Hematopoietic multipotent progenitor cell (in vitro differentiated cells): ENCODE measurements around the gene TMEM132E. TPM values are rescaled to one million over a fixed set of nuclear protein-coding genes. Genes with fewer than 3 reads are reported as not detected.

ENCODE experiments used
- DNase-seq, 3 donors: peaks; one replicate each; pipeline ENCODE4 v3.0.0-alpha.2; 2011 to 2015; ENCODE audit warnings: low read depth in 2 of 3, low spot score in 2 of 3
- total RNA-seq: library from RNA; depleted of rRNA; stranded (reverse); fragments of >200 nt; gene quantifications from one replicate; pipeline ENCODE4 v1.2.3, GENCODE V29; 2012

Gene TMEM132E
- total RNA-seq, 1 donor: 0.27 TPM

DNA sequence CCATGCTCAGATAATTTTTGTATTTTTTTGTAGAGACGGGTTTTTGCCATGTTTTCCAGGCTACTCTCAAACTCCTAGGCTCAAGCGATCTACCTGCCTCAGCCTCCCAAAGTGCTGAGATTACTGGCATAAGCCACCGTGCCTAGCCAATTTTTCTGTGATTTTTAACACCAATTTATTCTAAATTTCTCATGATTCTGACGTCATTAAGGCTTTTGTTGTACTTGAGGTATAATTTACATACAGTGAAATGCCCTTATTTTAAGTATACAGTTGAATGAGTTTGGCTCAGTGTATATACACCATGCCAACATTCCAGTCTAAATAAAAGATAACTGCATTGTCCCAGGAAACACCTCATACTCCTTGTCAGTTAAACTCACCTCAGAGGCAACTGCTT is 77.4 kb downstream of the TMEM132E start:
- no peak for DNase-seq

DNA sequence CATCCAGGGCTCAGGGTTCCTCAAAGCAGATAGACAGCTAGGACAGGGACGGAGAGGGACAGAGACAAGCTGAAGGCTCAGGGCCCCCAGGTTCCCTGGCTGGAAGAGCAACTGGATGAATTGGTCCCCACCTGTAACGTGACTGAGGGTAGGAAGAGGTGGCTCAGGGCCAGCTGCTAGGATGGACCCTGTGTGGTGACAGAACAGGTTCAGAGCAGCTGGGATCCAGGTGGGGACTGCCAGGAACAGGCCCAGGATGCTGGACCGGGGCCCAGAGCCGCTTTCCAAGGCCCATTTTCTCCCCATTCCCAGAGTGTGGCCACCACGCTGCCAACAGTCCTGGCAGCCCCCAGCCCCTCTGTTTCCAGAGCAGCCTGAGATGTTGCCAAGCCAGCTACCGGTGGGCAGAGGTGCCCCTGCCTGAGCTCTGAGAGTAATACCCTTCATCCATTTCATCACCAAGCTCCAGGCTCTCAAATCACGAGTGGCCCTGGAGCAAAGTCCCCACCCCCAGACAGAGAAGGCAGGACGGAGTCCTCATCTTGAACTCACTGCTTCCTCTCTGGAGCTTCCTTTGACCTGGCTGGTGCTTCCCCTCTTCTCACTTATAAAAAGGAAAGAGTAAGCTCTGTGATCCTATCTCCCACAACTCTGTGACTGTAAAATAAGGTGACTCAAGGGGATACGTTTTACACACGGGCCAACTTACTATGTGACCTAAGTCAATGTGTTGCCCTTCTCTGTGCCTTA is 79.6 kb downstream of the TMEM132E start:
- no peak for DNase-seq

DNA sequence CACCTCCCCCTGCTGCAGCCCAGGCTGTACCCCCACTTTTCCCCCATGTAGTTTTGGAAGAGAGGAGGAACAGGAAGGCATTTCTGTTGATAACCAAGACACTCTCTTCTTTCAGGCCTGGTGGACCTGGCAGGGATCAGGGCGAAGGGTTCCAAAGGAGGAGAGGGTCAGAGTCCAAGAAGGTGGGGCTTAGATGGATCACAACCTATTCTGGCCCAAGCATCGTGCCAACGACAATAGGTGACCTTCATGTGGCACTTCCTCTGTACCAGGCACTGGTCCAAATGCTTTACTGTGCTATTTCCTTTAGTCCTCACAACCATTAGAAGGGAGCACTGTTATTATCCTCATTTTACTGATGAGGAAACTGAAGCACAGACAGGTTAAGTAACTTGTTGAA is 84.3 kb downstream of the TMEM132E start:
- DNase-seq: no peak

DNA sequence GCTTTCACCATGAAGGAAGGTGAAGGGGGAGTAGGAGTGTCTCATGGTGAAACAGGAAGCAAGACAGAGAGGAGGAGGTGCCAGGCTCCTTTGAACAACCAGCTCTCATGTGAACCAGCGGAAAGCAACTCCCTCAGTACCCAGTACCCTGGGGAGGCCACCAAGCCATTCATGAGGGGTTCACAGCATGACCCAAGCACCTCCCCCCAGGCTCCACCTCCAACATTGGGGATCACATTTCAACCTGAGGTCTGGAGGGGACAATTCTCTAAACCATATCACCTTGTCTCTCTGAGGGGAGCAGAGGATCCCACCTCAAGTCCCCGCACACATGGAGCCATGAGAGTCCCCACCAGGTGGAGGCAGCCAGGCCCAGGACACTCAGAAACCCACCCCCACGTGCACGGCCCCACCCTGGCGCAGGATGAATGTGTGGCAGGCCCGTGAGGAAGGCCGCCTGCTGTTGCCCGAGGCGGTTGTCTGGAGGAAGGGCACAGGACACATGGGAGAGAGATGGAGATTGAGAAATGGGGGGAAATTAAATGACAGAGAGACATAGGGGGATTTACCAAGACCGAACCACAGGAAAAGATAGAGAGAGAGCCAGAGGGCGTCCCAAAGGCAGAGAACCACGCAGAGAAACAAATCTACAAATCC is 85.9 kb downstream of the TMEM132E start:
- DNase-seq: no peak

DNA sequence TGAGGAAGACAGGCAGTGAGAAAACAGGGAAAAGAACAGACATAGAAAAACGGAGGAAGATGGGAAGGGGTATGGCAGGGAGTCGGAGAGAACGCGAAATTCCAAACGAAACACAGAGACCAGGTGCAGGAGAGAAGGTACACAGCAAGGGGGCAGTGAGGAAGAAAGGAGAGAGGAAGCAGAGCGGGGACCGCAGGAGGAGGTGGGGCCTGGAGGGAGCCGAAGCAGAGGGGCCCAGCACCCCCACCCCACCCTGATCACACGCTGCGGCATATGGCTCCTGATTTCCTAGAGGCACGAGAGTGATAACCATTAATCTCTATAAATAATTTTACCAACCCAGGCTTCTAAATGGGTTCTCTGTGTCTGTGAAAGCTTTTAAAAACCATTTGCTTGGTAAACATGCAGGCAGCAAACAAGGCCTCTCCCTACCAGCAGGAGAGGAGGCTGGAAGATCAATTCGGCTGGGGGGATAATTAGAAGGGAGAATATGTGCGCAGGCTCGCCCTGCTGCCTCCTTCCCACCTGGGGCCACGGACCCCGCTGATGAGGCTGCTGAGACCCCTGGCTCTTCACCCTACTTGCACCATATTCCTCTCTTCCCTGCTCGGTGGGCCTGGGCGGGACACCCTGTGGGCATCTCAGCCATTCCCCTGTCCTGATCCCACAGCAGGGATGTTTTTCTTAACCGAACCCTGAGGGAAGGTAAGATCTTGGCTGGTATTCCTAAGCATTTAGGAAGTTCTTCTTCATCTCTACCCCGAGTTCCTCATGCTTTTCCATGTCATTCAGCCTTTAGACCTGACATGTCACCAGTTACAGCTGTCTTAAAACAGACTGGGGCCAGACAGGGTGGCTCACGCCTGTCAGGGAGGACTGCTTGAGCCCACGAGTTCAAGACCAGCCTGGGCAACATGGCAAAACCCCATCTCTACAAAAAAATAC is 86.7 kb downstream of the TMEM132E start:
- no peak for DNase-seq

DNA sequence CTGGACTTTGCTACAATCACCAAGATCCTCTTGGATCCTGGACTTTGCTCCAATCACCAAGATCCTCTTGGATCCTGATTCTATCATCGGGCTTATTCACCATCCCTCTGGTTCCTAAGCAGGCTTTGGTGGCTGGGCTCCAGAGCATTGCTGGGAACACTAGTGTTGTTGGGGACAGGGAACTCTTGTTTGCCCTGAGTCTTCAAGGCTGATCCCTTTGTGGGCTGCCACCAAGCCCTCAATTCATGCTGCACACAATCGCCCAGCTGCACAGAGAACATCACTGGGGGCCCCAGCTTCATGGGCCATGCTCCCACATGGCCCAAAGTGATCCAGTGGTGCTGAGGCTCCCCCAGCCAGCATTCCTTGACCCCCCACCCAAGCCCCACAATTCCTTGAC is 88.3 kb downstream of the TMEM132E start:
- DNase-seq: no peak

DNA sequence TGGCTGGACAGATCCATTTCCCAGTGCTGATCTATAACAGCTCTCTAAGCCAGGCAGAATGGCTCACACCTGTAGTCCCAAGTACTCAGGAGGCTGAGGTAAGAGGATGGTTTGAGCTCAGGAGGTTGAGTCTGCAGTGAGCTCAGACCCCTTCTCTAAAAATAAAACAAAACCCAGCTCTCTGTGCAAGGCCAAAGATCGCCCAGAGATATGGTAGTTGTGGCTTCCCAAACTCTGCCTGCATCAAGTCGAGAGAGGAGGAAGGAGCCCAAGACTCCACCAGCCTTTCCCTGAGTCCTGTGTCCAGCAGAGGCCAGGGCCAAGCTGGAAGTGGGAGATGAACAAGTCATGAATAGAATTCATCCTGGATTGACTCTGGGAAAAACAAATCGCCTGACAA is 88.8 kb downstream of the TMEM132E start:
- DNase-seq: no peak

DNA sequence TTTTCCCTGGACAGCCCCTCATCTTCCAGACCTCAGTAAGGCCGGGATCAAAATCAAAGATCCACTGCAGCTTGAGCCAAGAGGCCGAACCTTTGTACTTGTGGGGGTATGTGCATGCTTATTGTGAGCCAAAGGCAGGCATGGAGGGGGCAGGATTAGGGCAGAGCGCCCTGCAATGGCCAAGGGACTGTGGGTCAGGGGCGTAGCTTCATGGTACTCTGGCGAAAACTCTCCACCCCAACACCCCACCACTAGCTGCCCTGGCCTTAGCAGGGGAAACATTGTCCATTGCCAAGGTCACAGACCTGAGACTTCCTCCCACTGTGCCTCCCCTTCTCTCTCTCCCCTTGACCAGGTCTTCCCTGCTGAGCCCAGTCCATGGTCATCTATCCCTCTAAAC is 90.1 kb downstream of the TMEM132E start:
- no peak for DNase-seq

DNA sequence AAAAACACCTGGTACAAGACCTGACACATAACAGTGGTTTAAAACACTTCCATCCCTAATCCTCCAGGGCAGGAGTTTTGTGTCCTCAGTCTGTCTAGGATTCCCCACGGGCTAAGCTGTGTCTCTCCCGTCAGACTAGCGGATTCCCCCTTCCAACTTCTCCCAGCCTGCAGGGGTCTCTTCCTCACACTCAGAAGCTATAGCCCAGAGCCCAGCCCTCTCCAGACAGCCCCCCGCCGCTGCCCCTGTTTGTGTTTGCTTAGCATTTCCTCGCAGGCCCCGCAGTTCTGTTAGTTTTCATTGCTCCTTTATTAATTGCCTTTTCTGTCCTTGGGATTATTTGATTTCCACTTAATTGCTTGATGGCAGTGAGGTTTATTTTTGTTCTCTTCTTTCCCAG is 91.2 kb downstream of the TMEM132E start:
- no peak for DNase-seq

DNA sequence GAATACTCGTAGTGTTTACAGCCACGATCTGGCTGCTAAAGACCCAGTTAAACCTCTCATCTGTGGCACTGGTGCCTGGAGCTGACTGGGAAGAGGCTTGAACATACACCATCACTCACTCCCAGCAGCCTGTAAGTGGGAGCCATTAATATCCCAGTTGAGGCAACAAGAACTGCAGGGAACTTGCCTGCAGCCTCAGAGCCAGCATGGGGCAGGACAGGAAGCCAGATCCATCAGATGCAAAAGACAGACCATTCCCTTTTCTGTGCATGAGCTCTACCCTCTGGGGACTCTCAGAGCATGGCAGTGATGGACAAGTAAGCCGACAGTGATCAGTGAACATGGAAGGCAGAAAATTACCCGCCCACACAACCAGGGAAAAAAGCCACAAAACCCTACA is 91.8 kb downstream of the TMEM132E start:
- DNase-seq: no peak

DNA sequence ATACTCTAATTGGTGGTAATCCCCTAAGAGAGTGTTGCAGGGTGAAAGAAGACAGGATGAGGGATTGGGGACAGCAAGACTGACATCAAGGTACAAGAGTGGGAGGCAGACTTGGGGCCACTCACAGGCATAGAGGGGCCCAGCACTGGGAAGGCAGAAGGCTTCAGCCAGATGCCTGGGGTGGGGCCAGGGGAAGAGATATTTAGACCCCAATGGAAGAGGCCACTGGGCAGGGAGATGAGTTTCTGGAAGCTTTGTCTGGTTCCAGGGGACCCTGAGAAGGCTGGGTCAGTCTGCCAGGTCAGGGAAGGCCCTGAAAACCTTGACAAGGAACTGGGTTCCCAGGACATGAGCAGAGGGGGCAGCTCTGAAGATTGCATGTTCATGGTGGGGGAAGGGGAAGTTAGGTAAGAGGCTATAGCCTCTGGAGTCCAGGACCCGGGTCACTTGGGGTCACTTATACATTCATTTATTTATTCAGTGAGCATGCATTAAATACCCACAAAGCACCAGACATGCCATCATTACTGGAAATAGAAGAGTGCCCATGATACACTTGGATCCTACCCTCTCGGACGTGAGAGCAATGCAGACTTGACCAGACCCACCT is 92.9 kb downstream of the TMEM132E start:
- no peak for DNase-seq

DNA sequence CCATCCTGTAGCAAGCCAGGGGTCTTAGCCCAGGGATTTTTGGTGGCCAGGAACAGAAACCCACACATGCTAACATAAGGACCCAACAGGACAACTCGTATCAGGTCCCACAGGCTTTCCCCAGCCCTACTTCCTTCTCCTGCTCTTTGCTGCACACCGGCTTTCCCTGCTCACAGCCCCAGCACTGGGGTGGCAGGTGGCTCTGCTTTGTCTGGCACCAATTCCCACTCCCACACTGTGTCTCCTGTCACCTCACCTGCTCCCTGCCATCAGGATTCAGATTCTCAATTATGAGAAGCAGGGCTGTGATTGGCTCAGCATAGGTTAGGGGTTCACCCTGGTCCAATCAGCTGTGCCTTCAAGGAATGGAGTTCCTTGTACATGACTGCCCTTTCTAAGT is 94.1 kb downstream of the TMEM132E start:
- DNase-seq: no peak

DNA sequence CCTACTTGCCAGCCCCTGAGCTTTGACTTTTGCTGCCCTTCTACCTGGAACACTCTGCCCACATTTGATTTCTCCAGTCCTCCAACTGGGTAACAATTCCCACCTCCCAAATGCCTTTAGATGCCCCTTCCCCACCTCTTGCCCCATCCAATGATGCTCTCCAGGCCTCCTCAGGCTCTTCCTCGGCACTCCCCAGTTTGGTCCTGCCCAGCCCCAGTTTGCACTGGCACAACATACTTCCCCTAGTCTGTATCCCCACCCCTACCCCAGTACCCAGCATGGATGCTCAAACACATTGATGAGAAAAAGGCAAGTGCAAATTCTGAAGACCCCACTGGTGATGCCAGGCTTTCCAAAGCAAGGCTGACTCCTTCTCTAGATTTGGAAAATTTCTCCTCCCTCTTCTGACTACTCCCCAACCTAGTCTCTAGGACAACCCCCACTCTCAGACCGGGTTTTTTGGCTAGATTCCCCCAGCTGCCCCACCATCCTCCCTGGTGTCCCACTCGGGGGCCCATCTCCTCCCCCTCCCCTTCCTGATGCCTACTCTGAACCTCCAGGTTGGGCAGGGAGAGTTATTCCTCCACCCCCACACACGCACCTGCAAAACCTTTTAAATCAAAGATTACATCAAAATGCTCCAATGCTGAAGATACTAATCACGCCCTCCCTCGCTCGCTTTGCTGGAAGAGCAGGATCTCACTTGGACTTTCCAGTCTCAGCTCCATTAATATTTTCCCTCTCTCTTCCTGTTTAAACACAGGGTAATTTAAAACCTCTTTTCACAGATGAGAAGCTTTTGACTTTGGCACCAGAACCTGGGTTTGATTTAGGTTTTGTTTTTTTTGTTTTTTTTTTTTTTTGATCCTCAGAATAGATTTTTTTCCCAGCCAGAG is 94.9 kb downstream of the TMEM132E start:
- no peak for DNase-seq

DNA sequence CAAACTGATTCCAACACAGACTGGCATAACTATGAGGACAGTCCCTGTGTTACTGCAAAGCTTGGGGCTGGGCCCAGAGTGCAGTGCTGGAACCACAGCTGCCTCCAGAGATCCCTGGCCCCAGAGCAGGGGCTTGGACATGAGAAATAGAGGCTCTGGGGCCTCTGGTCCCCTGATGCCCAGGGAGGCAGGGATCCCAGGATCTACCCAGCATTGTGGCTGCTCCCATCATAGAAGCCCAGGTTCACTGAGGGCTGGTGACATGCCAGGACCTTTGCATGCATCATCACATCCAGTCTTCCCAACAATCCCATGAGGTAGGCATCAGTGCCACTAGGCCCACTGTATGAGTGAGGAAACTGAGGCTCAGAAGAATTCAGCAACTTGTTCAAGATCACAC is 95.8 kb downstream of the TMEM132E start:
- DNase-seq: no peak

DNA sequence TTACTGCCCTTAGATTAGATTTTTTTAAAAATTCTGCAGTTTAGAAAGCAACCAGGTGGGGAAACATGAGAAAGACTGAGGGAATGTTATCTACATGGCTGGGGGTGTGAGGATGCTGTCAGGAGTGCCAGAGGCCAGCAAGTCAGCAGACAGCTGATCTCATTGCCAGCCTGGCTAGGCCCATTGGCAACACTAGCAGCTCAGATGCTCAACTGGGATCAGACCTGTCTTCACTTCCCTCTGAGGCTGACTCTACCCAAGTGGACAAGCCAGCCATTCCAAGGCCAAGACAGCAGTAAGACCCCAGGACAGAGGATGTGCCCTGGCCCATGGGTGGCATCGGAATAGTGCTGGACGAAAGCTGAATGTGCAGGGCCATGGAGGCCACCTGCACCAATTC is 96.2 kb downstream of the TMEM132E start:
- no peak for DNase-seq

DNA sequence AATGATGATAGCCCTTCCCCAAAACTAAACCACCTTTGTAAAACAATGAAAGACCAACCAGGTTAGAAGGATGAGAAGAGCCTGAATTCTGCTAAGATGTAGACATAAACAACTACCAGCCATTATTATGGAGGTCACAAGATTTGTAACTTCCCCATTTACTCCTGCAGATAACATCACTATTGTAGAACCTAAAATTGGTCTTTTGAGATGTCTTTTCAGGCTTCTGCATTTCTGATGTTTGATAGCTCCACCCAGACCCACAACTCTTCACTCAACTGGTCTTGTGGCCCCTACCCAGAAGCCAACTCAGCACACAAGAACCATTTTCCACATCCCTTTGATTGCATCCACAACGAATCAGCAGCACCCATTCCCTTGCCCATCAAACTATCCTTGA is 100.8 kb downstream of the TMEM132E start:
- DNase-seq: peak in 1 of 3 donors; percentile 50

DNA sequence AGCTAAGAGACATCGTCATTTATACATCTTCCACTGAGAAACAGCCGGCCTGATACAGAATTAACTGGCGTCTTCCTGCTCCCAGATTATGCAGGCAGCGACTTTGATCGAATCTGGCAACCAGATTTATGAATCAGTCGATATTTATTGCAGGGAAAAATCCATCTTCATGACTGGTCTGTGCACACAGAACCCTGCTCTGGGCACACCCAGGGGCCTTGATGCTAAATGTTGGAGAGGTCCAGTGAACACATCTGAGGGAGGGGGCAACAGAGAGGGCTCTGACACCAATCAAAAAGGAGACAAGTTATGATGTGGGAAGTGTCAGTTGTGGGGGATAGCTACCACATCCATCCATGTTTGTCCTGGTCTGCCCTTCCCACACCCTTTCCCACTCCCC is 102.9 kb downstream of the TMEM132E start:
- DNase-seq: no peak

DNA sequence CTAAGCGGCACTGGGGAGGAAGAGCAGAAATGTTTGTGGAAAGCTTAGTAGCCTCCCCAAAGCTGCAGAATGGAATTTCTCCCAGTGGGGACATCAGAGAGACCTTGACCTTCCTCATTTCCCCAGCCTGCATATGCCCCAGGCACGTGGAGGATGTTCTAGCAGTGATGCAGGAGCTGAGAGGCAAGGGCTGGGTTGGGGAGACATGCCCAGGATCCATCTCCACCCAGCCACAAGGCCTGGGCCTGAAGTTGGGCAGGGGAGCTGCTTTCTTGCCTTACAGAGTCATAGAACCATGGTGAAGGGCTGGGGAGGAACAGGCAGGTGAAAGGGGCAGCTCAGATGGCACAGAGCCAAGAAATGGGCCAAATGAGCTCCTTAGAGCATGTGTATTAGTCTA is 104.0 kb downstream of the TMEM132E start:
- DNase-seq: no peak
